HG02610 (cell line): ENCODE data around the gene LIMK2.

Experiments
- ATAC-seq: cut with Tn5 transposase; IDR thresholded peaks from one replicate; pipeline ENCODE4 v1.9.1; 2021; ENCODE audit warnings: mild to moderate bottlenecking, moderate library complexity; ENCODE audit not compliant: unreplicated experiment

LIMK2 gene

DNA sequence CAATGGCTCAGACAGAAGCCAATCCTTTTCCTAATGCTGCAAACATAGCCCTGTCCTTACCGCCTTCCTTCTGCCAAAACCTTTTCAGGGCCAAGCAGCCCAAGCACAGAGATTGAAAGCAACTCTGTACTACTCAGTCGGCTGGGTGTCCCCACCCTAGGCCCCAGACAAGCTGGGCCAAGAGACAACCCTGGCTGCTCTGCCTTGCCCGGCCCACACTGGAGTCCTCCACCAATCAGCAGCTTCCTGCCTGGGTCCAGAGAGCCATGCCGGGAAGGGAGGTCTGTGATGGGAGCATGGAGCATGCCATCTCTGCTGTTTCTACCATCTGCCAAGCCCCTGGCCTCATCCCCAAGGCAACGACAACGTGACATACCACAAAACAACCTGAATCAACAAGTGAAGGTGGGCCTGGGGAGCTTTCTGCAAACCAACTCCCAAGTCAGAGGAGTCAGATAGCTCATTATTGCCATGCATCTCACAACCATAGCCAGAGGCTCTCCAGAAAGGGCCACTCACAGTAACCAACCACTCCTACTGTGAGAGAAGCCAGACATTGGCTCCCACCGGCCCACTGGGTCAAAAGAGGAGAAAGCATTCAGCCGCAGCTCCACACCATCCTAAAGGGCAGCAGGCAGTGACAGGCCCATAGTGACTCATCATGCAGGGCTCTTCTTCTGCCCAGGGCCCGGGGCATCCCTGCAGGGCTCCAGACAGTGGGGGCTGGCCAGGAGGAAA is 115.9 kb downstream of the LIMK2 start:
- no peak for ATAC-seq

DNA sequence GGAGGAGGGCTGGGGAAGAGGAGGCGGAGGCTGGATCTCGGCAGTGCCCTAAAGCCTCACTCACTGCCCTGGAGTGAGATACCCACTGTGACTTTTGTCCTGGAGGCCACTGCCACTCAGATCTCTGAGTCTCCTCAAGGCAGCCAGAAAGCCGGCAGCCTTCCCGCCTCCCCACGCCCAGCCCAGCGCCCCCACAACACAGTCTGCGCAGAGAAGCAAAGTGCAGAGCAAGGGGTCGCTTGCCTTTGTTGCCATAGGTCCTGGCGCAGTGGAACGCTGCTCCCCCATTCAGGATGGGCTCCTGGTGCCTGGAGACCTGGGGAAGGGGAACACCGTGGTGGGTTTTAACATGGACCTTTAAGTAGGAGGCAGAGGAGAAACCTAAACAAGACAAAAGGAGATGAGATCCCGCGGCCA is 116.5 kb downstream of the LIMK2 start:
- no peak for ATAC-seq

DNA sequence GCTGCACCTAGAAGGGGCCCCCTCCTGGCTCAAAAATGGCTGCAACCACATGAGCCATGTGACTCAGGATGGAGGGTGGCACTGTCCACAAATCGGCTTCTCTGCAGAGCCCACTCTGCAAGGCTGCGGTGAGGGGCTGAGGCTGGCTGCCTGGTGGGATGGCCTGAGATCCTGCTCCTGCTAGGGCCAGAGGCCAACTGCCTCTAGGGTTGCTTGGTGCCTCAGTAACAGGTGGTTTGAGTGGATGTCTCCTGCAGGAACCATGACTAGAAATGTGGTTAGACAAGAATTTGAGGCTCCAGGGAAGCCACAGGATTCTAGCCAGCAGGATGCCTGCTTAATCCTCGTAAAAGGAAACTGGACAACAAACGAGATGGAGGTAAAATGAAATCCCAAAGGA is 116.9 kb downstream of the LIMK2 start:
- no peak for ATAC-seq
